Caki2 (cell line): Measurements from ENCODE around the gene RAB27A. TPM values are rescaled to one million over a fixed set of nuclear protein-coding genes. Genes with fewer than 3 reads are reported as not detected.
A peak's percentile ranks its signal among the peaks of the same experiment; 100 is the strongest.

Source experiments
- DNase-seq: peaks from one replicate; pipeline ENCODE4 v3.0.0-alpha.2; 2015; ENCODE audit warnings: low read depth
- in situ Hi-C: cut with HindIII; loops from 2 replicates; pipeline ENCODE4 v1.10.0; 2016; ENCODE audit warnings: low sequenced_read_pairs, low pct_unique_long_range_greater_than_20kb, mixed read lengths
- total RNA-seq: library from RNA; depleted of rRNA; stranded (reverse); fragments of >200 nt; shearing (Covaris generic); gene quantifications from 2 replicates; pipeline ENCODE4 v1.2.3, GENCODE V29; 2014; ENCODE audit warnings: low replicate concordance; rRNA removed

Gene RAB27A
- total RNA-seq, 1 experiment from 2014 or later = 14.0 TPM

DNA sequence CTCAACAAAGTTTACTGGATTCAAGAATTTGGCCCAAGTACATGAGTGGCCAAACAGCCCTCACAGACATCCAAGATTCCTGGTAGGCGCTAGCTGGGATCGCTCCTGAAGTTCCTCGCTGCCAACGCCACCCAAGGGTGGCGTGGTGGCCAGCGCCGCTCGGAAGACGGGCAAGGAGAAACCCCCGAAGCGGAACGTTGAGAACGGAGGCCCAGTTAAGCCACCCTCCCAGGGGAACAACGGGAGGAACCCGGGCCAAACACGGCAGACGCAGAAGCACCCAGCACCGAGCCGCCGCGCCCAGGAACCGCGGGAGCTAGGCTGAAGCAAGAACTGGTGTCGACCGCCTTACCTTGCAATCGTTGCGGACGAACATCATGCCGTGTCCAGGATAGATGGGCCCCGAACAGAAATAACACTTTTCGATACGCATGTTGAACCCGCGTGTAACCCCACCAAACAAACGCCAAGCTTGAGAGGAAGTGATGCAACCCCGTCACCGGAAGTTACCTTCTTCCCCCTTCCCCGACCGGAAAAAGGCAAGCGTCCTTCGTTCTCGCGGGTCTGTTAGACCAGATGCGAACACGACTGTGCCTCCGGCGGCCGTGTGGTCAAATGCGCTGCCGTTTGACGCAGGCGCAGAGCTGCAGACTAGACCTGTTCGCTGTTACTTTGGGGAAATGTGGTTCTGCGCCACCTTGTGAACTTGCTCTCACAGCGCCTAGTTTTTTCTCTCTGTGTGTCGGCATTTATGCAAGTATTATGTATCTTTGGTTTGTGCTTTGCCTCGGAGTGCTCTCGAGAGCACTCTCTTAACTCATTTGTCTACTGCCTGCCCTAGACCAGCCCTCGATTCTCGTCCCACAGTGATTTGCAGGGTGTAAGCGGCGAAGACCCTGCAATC lies 92.9 kb downstream of the RAB27A start, which contains the start of gene RSL24D1:
Gene RSL24D1 (minus strand): TSS at position 484 of the 904 bp plus-strand sequence. CDS start 51 bp downstream, at position 433.
- DNase-seq = peak; percentile 97
- in situ Hi-C loops = no loop called here

DNA sequence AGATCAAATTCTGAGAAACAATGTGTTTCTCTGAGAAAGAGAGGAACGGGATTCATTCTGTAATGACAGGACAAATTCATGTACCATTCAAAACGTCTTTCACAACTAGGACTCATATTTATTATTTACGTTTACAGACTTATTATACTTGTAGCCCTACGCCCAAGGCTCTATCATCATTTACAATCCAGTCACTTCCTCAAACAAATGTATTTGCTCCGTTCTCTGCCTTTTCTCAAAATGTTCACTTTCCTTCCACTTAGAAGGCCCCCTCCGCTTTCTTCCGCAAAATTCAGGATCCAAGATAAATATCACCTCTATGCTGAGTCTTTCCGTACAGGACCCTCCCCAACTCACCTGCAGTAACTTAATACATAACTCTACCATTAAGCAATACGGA lies 93.6 kb downstream of the RAB27A start:
- in situ Hi-C loops = no loop called here
- no peak for DNase-seq

DNA sequence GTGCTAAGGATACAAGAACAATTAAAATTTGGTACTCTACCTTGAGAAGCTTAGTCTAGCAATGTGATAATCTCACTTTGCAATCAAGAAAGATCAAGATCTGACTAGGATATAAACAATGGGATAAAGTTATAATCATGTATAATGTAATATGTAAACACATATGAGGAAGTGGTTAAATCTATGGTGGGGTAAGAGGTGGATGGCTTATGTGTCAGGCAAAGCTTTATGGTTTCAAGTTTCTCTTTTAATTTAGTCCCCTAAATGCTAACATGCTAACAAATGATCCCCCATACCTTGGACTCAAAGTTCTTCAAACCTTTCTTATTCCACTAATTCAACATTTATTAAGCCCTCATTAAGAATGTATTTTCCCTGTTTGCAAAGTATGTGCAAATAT lies 95.4 kb downstream of the RAB27A start:
- in situ Hi-C loops = no loop called here
- DNase-seq = no peak

DNA sequence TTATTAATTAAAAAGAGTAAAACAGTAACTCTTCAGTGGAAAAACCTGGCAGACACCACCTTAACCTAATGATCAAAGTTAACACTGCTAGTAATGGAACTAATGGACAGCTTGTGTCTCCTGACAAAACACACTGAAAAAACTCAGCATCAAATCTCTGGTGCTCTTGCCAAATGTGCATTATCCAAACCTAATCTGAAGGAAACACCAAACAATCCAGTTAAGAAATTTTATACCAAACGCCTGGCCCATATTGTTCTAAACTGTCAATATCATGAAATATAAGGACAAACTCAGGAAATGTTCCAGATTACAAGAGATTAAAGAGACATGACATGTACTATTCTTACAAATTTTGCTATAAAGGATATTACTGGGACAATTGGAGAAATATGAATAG lies 103.3 kb downstream of the RAB27A start:
- no peak for DNase-seq
- in situ Hi-C loops = no loop called here

DNA sequence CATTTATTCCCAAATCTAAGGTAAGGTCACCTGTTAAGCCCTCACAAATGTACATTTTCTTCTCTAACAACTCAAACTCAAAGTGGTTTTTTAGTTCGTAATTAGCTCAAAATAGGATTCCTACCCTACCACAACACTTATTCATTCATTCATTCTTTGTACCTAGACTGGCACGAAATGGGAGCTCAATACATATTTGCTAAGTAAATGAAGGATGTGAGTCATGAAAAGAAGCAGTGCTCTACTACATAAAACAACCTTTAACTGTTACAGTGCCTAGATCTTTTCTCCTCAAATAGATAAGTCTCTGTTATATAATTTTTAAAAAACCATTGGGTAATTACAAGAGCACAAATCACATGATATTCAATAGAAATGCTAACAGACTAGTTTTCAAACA lies 105.9 kb downstream of the RAB27A start:
- in situ Hi-C loops = no loop called here
- no peak for DNase-seq

DNA sequence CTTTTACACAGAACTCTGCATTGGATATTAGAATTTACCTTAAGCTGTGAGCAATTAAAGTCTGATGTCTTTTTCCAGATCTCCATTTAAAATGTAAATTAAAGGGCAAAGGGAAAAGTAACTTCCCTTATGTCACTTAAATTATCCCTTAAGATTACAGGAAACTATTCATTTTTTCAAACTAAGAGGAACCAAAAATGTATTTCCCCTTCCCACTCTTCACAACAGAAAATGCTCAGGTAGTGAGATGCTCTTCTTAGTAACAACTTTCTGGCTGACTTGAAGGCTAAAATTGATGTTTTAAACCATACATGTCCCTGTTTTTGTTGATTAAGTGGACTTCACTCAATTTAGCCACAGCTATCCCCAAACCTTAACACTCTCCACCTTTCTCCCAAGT lies 110.5 kb downstream of the RAB27A start:
- DNase-seq = no peak
- in situ Hi-C loops = no loop called here

DNA sequence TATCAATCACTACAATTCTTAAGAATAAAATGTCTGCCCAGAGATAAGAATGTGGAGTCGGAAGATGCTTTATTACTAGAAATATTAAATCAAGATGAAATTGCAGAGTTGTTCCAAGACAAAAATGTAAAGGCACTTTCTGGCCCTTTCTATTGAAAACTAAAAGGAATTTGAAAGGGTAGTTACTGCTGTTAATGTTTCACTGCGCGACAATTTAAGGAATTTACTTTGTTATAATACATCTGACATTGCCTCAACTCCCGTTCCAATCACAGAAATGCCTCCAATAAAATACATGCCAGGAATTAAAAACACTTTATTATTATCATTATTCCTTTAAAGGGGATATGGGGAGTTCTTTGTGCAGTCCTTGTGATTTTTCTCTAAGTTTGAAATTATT lies 119.3 kb downstream of the RAB27A start:
- in situ Hi-C loops = no loop called here
- no peak for DNase-seq

DNA sequence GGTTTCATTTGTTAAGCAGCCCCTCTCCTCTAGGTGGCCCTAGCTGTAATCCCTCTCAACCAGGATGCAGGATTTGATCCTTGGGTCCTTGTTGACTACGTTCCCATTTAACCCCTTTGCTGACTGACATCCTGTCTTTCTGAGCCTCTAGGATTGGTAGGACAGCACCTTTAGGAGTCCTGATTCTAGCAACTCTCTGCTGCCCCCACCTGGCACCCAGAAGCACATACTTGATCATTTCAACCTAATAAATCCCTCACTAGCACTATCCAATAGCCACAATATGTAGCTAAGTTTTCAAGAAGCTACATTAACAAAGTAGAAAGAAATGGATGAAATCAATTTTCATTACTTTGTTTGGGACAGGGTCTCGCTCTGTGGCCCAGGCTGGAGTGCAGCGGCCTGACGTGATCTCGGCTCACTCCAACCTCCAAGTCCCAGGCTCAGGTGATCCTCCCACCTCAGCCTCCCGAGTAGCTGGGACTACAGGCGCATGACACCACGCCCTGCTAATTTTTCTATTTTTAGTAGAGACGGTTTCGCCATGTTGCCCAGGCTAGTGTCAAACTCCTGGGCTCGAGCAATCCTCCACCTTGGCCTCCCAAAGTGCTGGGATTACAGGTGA lies 121.2 kb downstream of the RAB27A start:
- in situ Hi-C loops = no loop called here
- DNase-seq = peak; percentile 45

DNA sequence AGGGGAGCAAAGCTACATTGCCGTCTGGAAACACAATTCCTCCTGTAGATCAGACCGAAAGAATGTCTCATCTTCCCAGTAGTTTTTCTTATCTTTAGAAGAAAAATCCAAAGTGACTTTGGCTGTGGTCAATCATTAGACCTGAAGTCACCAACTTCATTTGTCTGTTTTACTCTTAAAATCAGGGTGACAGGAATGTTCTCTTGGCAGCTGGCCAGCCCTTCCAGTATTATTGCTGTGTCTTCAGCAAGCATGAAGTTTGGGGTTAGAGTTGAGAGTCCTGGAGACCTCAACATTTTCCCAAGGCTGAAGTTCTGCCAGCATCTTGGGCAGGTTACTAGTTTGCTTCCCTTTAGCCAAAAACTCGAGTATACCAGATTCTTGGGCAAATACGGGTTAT lies 125.3 kb downstream of the RAB27A start:
- no peak for DNase-seq
- in situ Hi-C loops = no loop called here

Other genes with a start within 250 kb of the RAB27A start
- 115 and 152 TPM in 2 replicates for gene RSL24D1, start 92.9 kb downstream of the RAB27A start, total RNA-seq
- 11.4 and 23.7 TPM in 2 replicates for gene PIGBOS1, start 29.3 kb upstream of the RAB27A start, total RNA-seq
- gene PIGB, start 29.4 kb upstream of the RAB27A start, total RNA-seq = 26.0 and 28.7 TPM in 2 replicates
- gene CCPG1, start 118.5 kb upstream of the RAB27A start, total RNA-seq = 76.3 and 98.8 TPM in 2 replicates
- 8.6 and 20.4 TPM in 2 replicates for gene PIERCE2, start 118.7 kb upstream of the RAB27A start, total RNA-seq
- not detected in 2 replicates for gene DNAAF4, start 218.4 kb upstream of the RAB27A start, total RNA-seq